GM19324 (cell line): ENCODE data around the gene RFPL2.

Experiments used
- ATAC-seq: cut with Tn5 transposase; IDR thresholded peaks from one replicate; pipeline ENCODE4 v1.9.1; 2021; ENCODE audit warnings: mild to moderate bottlenecking, moderate library complexity; ENCODE audit not compliant: unreplicated experiment, low FRiP score

The RFPL2 gene

GRCh38 chr22:32204856-32205722 lies at the start of gene RFPL2:
Gene RFPL2, minus strand, starts transcription at chr22:32205073. Its CDS starts 2,622 bp downstream, at chr22:32202451.
- no peak for ATAC-seq

GRCh38 chr22:32249231-32249630 lies 44.4 kb upstream of the RFPL2 start:
- no peak for ATAC-seq

GRCh38 chr22:32248276-32248675 lies 43.4 kb upstream of the RFPL2 start:
- no peak for ATAC-seq

- no peak for ATAC-seq
These were observed 41.3 kb upstream of the RFPL2 start for GRCh38 chr22:32246166-32246565.

- ATAC-seq: no peak
These were observed 40.2 kb upstream of the RFPL2 start for GRCh38 chr22:32245042-32245441.

- no peak for ATAC-seq
These were observed 39.7 kb upstream of the RFPL2 start for GRCh38 chr22:32244547-32244946.

GRCh38 chr22:32240461-32240860 lies 35.6 kb upstream of the RFPL2 start:
- no peak for ATAC-seq

- no peak for ATAC-seq
These were observed 33.0 kb upstream of the RFPL2 start for GRCh38 chr22:32237906-32238305.

- no peak for ATAC-seq
These were observed 32.1 kb upstream of the RFPL2 start for GRCh38 chr22:32236970-32237369.

GRCh38 chr22:32233091-32233490 lies 28.2 kb upstream of the RFPL2 start:
- ATAC-seq: no peak

GRCh38 chr22:32232191-32232830 lies 27.4 kb upstream of the RFPL2 start:
- ATAC-seq: no peak

- no peak for ATAC-seq
These were observed 21.6 kb upstream of the RFPL2 start for GRCh38 chr22:32226326-32227104.

- no peak for ATAC-seq
These were observed 18.1 kb upstream of the RFPL2 start for GRCh38 chr22:32222991-32223390.

GRCh38 chr22:32219026-32219425 lies 14.2 kb upstream of the RFPL2 start:
- ATAC-seq: no peak

- no peak for ATAC-seq
These were observed 13.6 kb upstream of the RFPL2 start for GRCh38 chr22:32218470-32218869.

- no peak for ATAC-seq
These were observed 12.6 kb upstream of the RFPL2 start for GRCh38 chr22:32217465-32217864.

GRCh38 chr22:32216911-32217310 lies 12.0 kb upstream of the RFPL2 start:
- no peak for ATAC-seq

GRCh38 chr22:32211011-32211410 lies 6.1 kb upstream of the RFPL2 start:
- no peak for ATAC-seq

GRCh38 chr22:32208681-32209080 lies 3.8 kb upstream of the RFPL2 start:
- ATAC-seq: no peak

- ATAC-seq: no peak
These were observed 3.2 kb upstream of the RFPL2 start for GRCh38 chr22:32207971-32208480.
